Caco-2 (cell line): ENCODE measurements around the gene CMTM2. TPM values are rescaled to one million over a fixed set of nuclear protein-coding genes. Genes with fewer than 3 reads are reported as not detected.
A peak's percentile ranks its signal among the peaks of the same experiment; 100 is the strongest.

ENCODE experiments used
- BruUV-seq: library from RNA; stranded (reverse); fragments of 400-500 nt; replicated peaks from 2 replicates; lab custom pipeline; 2021; lab: Mats Ljungman, UMichigan
- CTCF ChIA-PET: fragments of 300-600 bp; sonication (Branson Sonifier 250); formaldehyde crosslinking; loops from one replicate; lab custom pipeline; 2022; ENCODE audit warnings: antibody characterized with exemption; lab: Charles Lee
- POLR2A ChIA-PET: fragments of 300-600 bp; sonication (Branson Sonifier 250); formaldehyde crosslinking; loops from one replicate; lab custom pipeline; 2022; ENCODE audit warnings: antibody characterized with exemption; lab: Charles Lee
- DNase-seq, 2 experiments: peaks; one replicate each; pipeline versions ENCODE4 v3.0.0 to v3.0.0-alpha.2; 2020 to 2022
- H3K27me3 ChIP-seq: replicated peaks from 2 replicates; pipeline ENCODE4 v1.6.0; 2011; ENCODE audit warnings: low read length; ENCODE audit not compliant: control insufficient read depth, insufficient read depth
- H3K36me3 ChIP-seq: 2 replicates; pipeline ENCODE4 v1.5.1; 2011; ENCODE audit warnings: low read length; ENCODE audit not compliant: control insufficient read depth, insufficient read depth
- H3K4me1 ChIP-seq: fragments of 250-450 bp; sonication (Bioruptor Pico); 2 replicates; pipeline ENCODE4 v1.5.1; 2020; ENCODE audit warnings: mild to moderate bottlenecking
- H3K4me3 ChIP-seq: 2 replicates; pipeline ENCODE4 v1.5.1; 2011; ENCODE audit warnings: low read depth, mild to moderate bottlenecking, control low read depth, low read length
- H3K9me3 ChIP-seq: fragments of 250-450 bp; sonication (Bioruptor Pico); 2 replicates; pipeline ENCODE4 v1.5.1; 2020; ENCODE audit warnings: mild to moderate bottlenecking, moderate library complexity
- H3K27ac Mint-ChIP-seq: one replicate; pipeline ENCODE4 v1.8.0; 2022; ENCODE audit warnings: mixed read lengths; ENCODE audit not compliant: unreplicated experiment
- H3K27me3 Mint-ChIP-seq: one replicate; pipeline ENCODE4 v1.8.0; 2022; ENCODE audit warnings: mixed read lengths; ENCODE audit not compliant: insufficient read depth, unreplicated experiment
- H3K36me3 Mint-ChIP-seq: one replicate; pipeline ENCODE4 v1.8.0; 2022; ENCODE audit warnings: mild to moderate bottlenecking, mixed read lengths; ENCODE audit not compliant: insufficient read depth, unreplicated experiment
- H3K4me1 Mint-ChIP-seq: one replicate; pipeline ENCODE4 v1.8.0; 2022; ENCODE audit warnings: low read depth, mixed read lengths; ENCODE audit not compliant: unreplicated experiment
- H3K4me3 Mint-ChIP-seq: one replicate; pipeline ENCODE4 v1.8.0; 2022; ENCODE audit warnings: mild to moderate bottlenecking, moderate library complexity, mixed read lengths; ENCODE audit not compliant: unreplicated experiment
- H3K9me3 Mint-ChIP-seq: one replicate; pipeline ENCODE4 v1.8.0; 2022; ENCODE audit warnings: mixed read lengths; ENCODE audit not compliant: unreplicated experiment
- intact Hi-C: fragments of 100-400 bp; cut with micrococcal nuclease; formaldehyde crosslinking; loops from one replicate; pipeline ENCODE4 v1.10.0; 2022; ENCODE audit not compliant: unreplicated experiment
- total RNA-seq: library from RNA; stranded (reverse); gene quantifications from 2 replicates; pipeline ENCODE4 v1.2.3, GENCODE V29; 2022
- TF ChIP-seq, protein P1 (sequence below), 2 experiments: fragments of 200-600 bp in 1 of 2; IDR thresholded peaks; 1 replicate in 1 of 2; 2 replicates in 1 of 2; pipeline versions ENCODE4 v1.5.1 to v1.8.0; 2011 to 2022; ENCODE audit warnings: antibody characterized with exemption in 1 of 2, control low read depth in 1 of 2, inconsistent platforms in 1 of 2, low read depth in 1 of 2, low read length in 1 of 2, mild to moderate bottlenecking in 1 of 2, moderate library complexity in 1 of 2; ENCODE audit not compliant: insufficient read depth in 1 of 2, severe bottlenecking in 1 of 2, unreplicated experiment in 1 of 2

Gene CMTM2
- total RNA-seq, 1 experiment from 2014 or later, result not detected

DNA sequence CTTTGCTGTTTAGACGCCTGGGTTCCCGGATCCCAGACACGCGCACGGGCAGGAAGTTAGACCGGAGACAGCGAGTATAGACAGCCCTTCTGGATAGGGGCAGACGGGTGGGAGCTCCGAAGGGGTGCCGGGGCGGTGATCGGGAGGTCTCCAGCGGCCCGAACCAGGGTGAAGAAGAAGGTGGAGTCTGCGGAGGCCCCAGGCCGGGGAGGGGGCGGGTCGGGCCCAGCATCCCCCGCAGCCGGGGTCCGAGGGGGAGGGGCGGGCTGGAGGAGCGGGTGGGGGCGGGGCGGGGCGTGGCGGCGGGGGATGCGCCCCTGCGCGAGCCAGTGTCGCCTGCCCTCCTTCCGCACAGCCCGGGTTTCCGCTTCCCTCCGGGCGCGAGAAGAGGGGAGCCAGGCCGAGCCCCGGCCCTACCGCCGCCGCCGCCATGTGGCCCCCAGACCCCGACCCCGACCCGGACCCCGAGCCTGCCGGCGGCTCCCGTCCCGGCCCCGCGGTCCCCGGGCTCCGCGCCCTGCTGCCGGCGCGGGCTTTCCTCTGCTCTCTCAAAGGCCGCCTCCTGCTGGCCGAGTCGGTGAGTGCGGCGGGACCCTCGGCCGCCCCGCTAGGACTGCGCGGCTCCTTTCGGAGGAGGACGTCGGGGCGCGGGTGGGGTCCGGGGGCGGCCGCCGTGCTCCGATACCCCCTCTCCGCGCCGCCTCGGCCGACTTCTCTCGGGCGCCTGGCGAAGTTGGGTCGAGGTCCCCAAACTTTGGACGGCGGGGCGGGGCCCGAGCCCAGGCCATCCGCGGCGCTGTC, 25.3 kb downstream of the CMTM2 start, which contains the start of gene CMTM3:
Gene CMTM3, plus strand, starts transcription at position 329 of the 801 bp plus-strand sequence. Its CDS starts 102 bp downstream, at position 431.
- DNase-seq, result peak; percentile 70 to 82
- no peaks in the 10 kb centered on the region for H3K9me3 Mint-ChIP-seq
- Histone ChIP-seq H3K27me3 (no peaks in the 10 kb centered on the region), H3K36me3 (no peaks in the 10 kb centered on the region), H3K9me3 (peaks cover 5% of the 10 kb centered on the region; the same call in 1 of the 2 replicates), H3K4me1 (peaks cover 31% of the 10 kb centered on the region), H3K4me3 (peak within 1 kb of the TSS; percentile 74)
- TF ChIP-seq, protein P1, sequence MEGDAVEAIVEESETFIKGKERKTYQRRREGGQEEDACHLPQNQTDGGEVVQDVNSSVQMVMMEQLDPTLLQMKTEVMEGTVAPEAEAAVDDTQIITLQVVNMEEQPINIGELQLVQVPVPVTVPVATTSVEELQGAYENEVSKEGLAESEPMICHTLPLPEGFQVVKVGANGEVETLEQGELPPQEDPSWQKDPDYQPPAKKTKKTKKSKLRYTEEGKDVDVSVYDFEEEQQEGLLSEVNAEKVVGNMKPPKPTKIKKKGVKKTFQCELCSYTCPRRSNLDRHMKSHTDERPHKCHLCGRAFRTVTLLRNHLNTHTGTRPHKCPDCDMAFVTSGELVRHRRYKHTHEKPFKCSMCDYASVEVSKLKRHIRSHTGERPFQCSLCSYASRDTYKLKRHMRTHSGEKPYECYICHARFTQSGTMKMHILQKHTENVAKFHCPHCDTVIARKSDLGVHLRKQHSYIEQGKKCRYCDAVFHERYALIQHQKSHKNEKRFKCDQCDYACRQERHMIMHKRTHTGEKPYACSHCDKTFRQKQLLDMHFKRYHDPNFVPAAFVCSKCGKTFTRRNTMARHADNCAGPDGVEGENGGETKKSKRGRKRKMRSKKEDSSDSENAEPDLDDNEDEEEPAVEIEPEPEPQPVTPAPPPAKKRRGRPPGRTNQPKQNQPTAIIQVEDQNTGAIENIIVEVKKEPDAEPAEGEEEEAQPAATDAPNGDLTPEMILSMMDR (IDR thresholded peaks at IDR 0.05; ENCODE audit: insufficient read depth in 1 of 2, low read depth in 1 of 2, low read length in 1 of 2, severe bottlenecking in 1 of 2, unreplicated experiment in 1 of 2), result peak; percentile 76 to 83
- peak within 1 kb of the TSS; percentile 62 for H3K27ac Mint-ChIP-seq
- H3K27me3 Mint-ChIP-seq, result peaks cover under 1% of the 10 kb centered on the region
- BruUV-seq, result no TSS peak
- CTCF ChIA-PET, result interaction anchor here (0.7 to 1.9 kb wide), 5 partner anchors 23 to 268 kb away, joined by 3 to 9 read pairs (median 4); no protein-coding TSS in a partner anchor
- POLR2A ChIA-PET, result no interaction called here
- peaks cover 26% of the 10 kb centered on the region for H3K4me1 Mint-ChIP-seq
- H3K4me3 Mint-ChIP-seq, result peak within 1 kb of the TSS; percentile 82
- peaks cover 43% of the 10 kb centered on the region for H3K36me3 Mint-ChIP-seq
- intact Hi-C loops, result loop anchor here (5.0 kb wide), 4 partner anchors 52 to 197 kb away; partner anchors contain the start of genes CKLF, DYNC1LI2 and TK2

DNA sequence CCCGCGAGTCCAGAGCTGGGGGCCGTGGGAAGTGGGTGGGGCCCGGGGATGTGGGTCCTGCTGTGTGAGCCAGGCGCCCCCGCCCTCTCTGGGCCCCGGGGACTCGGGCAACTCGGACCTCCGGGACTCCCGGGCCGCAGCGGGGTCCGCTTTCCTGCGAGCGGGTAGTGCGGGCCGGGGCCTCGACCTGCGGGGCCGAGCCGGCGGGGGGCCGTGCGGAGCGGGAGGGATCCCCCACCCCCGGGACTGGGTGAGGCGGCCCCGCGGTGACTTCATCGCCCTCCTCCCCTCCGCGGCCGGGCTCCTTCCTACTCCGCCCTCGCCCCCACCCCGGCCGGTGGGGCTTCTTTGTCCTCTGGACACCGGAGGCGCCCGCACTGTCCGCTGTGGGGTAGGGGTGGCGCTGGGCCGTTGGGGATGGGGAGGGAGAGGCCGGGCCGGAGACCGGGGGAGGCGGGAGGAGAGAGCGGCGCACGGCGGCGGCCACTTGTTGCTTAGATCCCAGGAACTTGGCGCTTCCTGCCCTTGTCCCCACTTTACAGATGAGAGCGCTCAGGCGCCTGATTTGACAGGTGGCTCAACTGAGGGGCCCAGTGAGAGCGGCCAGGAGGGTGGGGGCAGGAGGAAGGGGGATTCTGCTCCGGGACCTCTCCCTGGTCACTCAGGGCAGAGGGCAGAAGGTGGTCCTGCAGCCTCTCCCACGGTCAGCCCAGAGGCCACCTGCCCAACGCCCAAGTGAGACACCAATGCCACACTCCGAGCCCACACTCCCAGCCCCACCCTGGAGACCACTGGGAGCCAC, 26.1 kb downstream of the CMTM2 start:
- Mint-ChIP-seq H3K27me3 (no peaks in the 10 kb centered on the region), H3K9me3 (no peaks in the 10 kb centered on the region), H3K4me3 (peak overlapping the region; percentile 82), H3K27ac (no peak overlapping the region), H3K4me1 (peaks cover 30% of the 10 kb centered on the region), H3K36me3 (peaks cover 51% of the 10 kb centered on the region)
- intact Hi-C loops, result loop anchor here (5.0 kb wide), 3 partner anchors 112 to 198 kb away; partner anchors contain the start of gene DYNC1LI2
- ChIA-PET POLR2A (no interaction called here), CTCF (interaction anchor here (1.9 kb wide), 1 partner anchor 199 kb away, joined by 9 read pairs; no protein-coding TSS in a partner anchor)
- BruUV-seq, result no TSS peak
- TF ChIP-seq, protein P1 (IDR thresholded peaks at IDR 0.05; ENCODE audit: insufficient read depth in 1 of 2, low read depth in 1 of 2, low read length in 1 of 2, severe bottlenecking in 1 of 2, unreplicated experiment in 1 of 2), result no peak
- no peaks in the 10 kb centered on the region for H3K27me3 ChIP-seq
- peaks cover 31% of the 10 kb centered on the region for H3K4me1 ChIP-seq
- H3K4me3 ChIP-seq, result peak overlapping the region; percentile 74
- DNase-seq, result peak; percentile 64 to 66
- H3K9me3 ChIP-seq, result peaks cover 5% of the 10 kb centered on the region; the same call in 1 of the 2 replicates
- peaks cover 1% of the 10 kb centered on the region; the same call in 1 of the 2 replicates for H3K36me3 ChIP-seq
